GM12892 (cell line): Measurements from ENCODE around the gene ESPNL.

Experiments used
- DNase-seq: peaks from one replicate; pipeline ENCODE4 v3.0.0; 2011; ENCODE audit not compliant: insufficient read length
- FAIRE-seq: peaks from 2 replicates; lab custom pipeline; 2011; peaks lifted over from hg19 to GRCh38; lab: Jason Lieb, UNC
- POLR2A ChIP-seq: IDR thresholded peaks from 2 replicates; pipeline ENCODE4 v1.6.1; 2011; ENCODE audit warnings: low read depth, low read length, control low read depth
- POLR2AphosphoS5 ChIP-seq: IDR thresholded peaks from 2 replicates; pipeline ENCODE4 v1.6.1; 2011; ENCODE audit warnings: low read depth, low read length, control low read depth
- TAF1 ChIP-seq: IDR thresholded peaks from 2 replicates; pipeline ENCODE4 v1.6.1; 2011; ENCODE audit warnings: low read depth, mild to moderate bottlenecking, control low read depth, low read length, borderline replicate concordance

ESPNL gene

DNA sequence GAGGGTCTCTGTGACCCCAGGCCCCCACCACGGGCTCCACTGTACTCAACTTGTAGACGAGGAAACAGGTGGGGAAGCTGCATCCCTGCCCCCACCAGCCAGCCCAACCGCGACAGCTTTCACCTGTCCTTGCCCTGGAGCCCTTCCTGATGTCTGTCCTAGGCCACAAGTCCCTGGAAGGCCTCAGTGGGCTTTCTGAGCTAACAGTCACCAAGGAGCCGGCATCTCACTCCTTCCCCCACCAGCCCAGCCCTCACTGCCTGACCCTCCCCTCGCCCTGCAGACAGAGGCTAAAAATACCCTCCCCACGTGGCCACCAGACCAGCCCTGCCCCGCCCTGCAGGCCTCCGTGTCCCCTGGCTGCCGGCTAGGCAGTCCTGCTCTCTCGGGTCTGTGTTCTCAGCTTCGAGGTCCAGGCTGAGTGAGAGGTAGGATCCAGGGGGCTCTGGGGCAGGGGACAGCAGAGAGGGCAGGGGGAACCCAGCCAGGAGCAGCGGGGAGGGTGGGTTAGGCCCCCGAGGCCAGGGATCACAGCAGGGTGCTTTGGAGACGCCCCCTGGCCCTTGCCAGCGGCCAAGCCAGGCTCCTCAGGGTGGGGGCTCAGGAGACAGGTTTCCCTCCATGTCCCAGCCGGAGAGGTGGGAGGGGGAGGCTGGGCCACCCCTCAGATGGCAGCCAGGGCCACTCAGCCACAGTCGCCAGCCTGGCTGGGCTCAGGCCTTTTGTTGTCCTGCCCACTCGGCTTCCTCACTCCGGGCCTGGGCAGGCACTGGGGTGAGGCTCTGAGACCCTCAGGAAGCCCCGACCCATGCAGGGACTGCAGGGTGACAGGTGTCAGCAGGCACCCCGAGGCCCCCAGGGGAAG is 38.4 kb downstream of the ESPNL start, which contains the start of gene KLHL30:
TSS of gene KLHL30 (plus strand) at position 338 of the 865 bp plus-strand sequence. CDS start 2,087 bp downstream, outside the sequence.
- TF ChIP-seq POLR2AphosphoS5 (no peak), POLR2A (no peak), TAF1 (no peak)
- DNase-seq (no peak), FAIRE-seq (no peak)

DNA sequence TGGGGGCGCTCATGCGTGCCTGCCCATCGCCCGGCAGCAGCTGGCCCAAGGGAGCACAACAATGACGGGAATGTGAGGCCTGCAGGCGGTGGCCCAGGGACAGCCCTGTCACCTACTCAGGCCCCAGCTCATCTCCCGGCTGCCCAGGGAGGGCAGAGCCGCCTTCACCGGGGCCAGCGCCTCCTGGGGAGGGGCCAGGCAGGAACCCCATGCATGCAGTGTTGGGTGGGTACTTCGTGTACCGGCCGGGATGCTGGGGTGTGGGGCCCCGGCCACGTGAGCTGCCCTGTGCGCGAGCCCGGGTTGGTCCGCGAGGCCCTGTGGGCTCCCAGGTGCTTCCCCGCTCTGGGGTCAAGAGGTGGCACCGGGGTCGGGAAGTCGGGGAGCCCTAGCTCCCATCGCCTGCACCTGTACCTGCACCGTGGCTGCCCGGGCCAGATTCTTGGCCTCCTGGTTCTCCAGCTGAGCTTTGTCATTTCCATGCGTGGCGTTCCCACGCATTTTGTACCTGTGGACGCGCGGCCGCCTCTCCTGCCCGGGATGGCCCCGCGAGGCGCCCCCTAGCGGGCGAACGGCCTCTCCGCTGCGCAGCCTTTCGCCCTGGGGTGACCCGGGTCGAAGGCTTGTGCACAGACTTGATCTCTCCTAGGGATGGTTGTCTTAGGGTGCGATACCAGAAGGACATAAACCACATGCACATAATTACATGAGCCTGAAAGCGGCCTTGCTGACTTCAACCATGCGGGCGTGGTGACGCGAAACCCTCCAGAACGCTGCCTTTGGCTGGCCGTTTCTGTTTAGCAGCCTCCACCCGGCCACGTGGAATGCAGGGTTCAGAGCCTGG is 39.3 kb downstream of the ESPNL start:
- TF ChIP-seq TAF1 (no peak), POLR2A (no peak), POLR2AphosphoS5 (no peak)
- FAIRE-seq = peak; percentile 74
- peak; percentile 64 for DNase-seq

DNA sequence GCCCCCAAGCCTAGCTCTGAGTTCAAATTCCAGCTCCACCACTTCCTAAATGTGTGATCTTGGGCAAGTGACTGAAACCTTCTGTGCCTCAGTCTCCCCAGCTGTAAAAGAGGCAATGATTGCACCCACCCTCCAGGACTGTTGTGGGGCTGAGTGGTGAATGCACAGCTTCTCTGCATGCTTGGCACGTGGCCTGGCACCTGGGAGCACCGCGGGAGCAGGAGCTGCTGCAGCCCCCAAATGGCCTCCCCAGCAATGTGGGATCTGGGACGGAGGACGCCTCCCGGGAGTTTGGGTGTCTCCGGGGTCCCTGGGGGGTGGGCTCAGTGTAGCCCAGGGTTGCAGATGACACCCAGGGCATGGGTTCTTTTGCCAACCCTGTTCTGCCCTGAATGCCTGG is 39.9 kb downstream of the ESPNL start:
- no peak for DNase-seq
- FAIRE-seq = no peak
- no peak for TF ChIP-seq POLR2A
- no peak for TF ChIP-seq POLR2AphosphoS5
- no peak for TF ChIP-seq TAF1

DNA sequence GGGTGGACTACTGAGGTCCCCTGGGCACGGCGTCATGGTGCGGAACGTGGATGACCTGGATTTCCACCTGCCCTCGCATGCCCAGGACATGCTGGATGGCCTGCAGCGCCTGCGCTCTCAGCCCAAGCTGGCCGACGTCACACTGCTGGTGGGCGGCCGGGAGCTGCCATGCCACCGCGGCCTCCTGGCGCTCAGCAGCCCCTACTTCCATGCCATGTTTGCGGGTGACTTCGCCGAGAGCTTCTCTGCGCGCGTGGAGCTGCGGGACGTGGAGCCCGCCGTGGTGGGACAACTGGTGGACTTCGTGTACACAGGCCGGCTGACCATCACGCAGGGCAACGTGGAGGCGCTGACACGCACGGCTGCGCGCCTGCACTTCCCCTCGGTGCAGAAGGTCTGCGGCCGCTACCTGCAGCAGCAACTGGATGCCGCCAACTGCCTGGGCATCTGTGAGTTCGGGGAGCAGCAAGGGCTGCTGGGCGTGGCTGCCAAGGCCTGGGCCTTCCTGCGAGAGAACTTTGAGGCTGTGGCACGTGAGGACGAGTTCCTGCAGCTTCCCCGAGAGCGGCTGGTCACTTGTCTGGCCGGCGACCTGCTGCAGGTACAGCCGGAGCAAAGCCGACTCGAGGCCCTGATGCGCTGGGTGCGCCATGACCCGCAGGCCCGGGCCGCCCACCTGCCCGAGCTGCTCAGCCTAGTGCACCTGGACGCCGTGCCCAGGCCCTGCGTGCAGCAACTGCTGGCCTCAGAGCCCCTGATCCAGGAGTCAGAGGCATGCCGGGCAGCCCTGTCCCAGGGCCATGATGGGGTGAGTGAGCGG is 40.8 kb downstream of the ESPNL start:
- FAIRE-seq = no peak
- no peak for TF ChIP-seq POLR2A
- no peak for TF ChIP-seq POLR2AphosphoS5
- TF ChIP-seq TAF1 = no peak

DNA sequence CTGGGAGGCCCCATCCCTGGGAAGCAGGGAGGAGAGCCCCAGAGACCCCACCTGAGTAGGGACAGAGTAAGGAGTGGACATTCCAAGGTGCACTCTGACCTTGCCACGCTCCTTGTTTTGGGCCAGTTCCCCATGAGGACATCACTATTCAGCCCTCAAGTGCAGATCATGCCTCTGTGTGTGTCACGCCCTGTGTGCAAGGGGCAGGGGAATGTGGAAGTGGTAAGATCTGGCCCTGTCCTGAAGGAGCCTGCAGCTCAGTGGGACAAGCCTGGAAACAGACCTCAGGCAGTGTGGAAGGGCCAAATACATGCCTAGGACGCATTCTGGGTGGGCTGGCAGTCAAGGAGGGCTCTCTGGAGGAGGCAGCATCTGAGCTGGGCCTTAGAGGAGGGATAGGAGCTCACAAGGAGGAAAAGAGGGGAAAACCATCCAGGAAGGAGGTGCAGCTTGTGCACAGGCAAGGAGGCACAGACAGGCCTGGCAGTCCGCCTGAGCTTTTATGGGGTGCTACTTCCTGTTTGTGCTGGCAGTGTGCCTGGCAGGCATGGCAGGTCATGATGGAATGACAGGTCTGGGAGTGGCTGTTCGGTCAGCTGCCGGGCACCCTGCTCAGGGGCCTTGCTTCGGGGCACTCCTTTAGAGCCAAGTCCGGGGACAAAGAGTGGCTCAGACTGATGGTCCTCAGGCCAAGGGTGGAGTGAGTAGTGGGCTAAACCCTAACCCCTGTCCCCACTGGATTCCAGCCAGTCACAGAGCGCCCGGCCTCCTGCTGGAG is 41.6 kb downstream of the ESPNL start:
- no peak for DNase-seq
- no peak for TF ChIP-seq POLR2A
- no peak for TF ChIP-seq TAF1
- no peak for TF ChIP-seq POLR2AphosphoS5
- FAIRE-seq = no peak

More for the DNA sequence above, 40.8 kb downstream of the ESPNL start:
- DNase-seq = no peak

DNA sequence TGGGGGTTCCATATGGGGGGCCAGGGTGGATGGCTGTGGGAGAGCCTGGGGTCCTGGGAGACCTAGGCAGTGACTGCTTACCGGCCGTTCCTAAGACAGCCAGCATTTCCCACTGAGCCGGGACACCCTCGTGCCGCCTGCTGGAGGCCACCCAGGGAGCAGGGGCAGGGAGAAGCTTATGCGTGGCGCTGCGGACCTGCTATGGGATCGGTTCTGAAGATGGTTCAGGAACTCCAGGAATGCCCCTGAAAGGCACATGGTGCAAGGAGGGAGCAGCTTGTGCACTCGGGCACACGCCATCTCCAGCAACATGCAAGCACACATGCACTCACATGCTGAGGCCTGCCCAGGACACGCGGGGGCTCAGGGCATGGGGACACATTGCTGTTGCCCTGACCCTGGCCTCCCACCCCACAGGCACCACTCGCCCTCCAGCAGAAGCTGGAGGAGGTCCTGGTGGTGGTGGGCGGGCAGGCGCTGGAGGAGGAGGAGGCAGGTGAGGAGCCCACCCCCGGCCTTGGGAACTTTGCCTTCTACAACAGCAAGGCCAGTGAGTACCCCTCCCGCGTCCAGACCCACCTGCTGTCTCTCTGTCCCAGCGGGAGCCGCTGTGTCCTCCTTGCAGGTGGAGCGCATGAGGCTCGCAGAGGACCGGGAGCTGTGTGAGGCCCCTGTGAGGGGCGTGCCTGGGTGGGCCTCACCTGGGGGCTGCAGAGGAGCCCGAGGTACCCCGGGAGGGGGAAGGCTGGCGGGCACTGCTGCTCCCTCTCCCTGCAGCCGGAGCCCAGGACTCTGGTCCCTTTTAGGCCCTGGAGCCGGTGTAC is 42.5 kb downstream of the ESPNL start:
- FAIRE-seq (no peak), DNase-seq (no peak)
- no peak for TF ChIP-seq TAF1
- TF ChIP-seq POLR2AphosphoS5 = no peak
- no peak for TF ChIP-seq POLR2A

DNA sequence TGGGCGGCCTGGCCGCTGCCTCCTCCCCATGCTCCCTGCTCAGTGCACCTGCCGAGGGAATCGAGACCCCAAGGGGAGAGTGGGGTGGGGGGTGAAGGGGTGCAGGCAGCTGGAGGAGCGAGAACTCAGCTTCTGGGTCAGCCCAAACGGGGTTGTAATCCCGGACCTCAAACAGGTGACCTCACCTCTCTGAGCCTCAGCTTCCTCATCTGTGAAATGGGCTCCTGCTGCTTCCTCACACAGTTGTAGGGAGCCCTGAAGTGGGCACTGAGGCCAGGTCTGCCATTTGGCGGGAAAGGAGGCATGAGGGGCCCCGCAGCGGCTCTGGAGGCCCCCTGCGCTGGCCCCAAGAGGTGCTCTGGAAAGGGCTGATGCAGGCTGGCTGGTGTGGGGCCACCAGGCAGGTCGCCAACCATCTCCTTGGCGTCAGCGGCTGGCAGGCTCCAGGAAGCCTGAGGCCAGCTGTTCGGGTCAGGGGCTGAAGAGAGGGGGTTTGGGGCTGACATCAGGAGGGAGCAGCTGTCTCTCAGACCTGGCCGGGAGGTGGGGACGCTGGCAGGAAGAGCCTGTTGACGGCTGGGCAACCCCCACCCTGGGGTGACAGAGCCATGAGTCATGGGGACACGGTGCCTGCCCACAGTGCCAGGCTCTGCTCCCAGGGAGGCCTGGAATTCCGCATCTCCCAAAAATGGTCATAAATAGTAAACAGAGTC is 43.3 kb downstream of the ESPNL start:
- TF ChIP-seq POLR2AphosphoS5 (no peak), TAF1 (no peak)
- DNase-seq (no peak), FAIRE-seq (no peak)

DNA sequence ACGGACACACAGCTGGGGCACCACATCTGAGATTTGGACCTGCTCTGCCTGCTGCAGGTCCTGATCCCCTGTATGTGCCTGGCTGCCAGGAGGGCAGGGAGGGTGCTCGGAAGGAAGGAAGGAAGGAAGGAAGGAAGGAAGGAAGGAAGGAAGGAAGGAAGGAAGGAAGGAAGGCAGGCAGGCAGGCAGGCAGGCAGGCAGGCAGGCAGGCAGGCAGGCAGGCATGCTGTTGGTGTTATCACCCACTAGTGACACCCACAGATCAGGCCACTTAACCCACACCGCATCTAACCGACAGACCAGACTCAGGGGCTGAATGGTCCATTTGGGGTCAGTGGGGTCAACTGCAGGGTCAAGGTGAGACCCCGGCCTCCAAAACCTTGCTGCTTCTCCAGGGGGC is 44.1 kb downstream of the ESPNL start:
- TF ChIP-seq TAF1 = no peak
- FAIRE-seq (no peak), DNase-seq (no peak)

DNA sequence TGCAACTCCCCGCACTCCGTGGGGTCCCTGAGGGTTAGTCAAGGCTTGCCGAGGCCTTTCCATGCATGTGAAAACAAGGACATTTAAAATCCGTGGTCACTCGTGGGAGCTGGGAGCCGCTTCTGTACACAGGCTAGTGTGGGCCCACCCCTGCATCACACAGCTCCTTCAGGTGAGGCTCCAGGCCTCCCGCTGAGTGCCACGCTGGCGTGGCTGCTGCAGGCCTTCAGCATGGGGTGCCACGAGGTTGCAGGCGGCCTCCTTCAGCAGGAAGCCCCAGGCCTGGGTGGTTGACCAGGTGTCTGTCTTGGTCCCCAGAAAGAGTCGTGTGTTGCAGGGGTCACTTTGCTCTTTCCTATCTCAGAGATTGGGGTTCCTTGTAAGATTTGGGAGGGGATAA is 44.9 kb downstream of the ESPNL start:
- no peak for FAIRE-seq
- no peak for TF ChIP-seq TAF1
- TF ChIP-seq POLR2AphosphoS5 = no peak
- no peak for TF ChIP-seq POLR2A

DNA sequence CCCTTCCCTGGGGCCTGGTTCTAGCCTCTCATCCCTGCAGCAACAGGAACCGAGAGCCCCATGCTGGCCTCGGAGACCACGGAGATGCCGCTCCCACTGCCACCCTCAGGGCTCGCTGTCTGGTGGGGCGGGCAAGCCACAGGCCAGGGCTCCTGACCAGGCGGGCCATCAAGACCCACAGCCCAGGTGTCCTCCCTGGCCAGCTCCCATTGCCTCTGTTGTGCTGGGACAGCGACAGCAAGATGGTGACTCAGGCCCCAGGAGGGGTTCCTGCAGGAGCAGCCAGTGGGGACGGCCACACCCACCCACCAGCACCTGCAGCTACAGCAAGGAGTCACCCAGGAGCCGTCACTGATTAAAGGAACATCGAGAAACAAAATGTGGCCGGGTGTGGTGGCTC is 45.7 kb downstream of the ESPNL start:
- TF ChIP-seq POLR2AphosphoS5 (no peak), TAF1 (no peak), POLR2A (no peak)
- no peak for DNase-seq
- no peak for FAIRE-seq

More for the DNA sequence above, 44.9 kb downstream of the ESPNL start:
- no peak for DNase-seq
